Esophagus squamous epithelium (tissue), 5 donors: ENCODE data around the gene GARNL3. TPM values are rescaled to one million over a fixed set of nuclear protein-coding genes. Genes with fewer than 3 reads are reported as not detected.

Experiments
- DNase-seq: peaks from one replicate; lab custom pipeline; 2025; lab: John Stamatoyannopoulos, UW
- H3K27ac ChIP-seq, 4 donors: fragments of 200-600 bp; sonication (generic); one replicate each; pipeline ENCODE4 v1.5.1; 2016 to 2019; ENCODE audit warnings: mild to moderate bottlenecking in 1 of 4
- H3K27me3 ChIP-seq, 4 donors: fragments of 200-600 bp; sonication (generic); 1 replicate in 3 of 4; 2 replicates in 1 of 4; pipeline versions ENCODE4 v1.5.1 to v1.6.0; 2017 to 2021; ENCODE audit warnings: antibody characterized with exemption in 1 of 4
- H3K36me3 ChIP-seq, 3 donors: fragments of 200-600 bp; sonication (generic); one replicate each; pipeline ENCODE4 v1.5.1; 2016 to 2019
- H3K4me1 ChIP-seq, 3 donors: fragments of 200-600 bp; sonication (generic); one replicate each; pipeline ENCODE4 v1.5.1; 2017 to 2019
- H3K4me3 ChIP-seq, 4 donors: fragments of 200-600 bp; sonication (generic); 1 replicate in 3 of 4; 2 replicates in 1 of 4; pipeline ENCODE4 v1.5.1; 2016 to 2019; ENCODE audit warnings: mild to moderate bottlenecking in 2 of 4, moderate library complexity in 1 of 4
- H3K9me3 ChIP-seq, 3 donors: fragments of 200-600 bp; sonication (generic); one replicate each; pipeline ENCODE4 v1.5.1; 2016 to 2019
- CTCF ChIP-seq, 6 experiments: fragments of 450-650 bp in 4 of 6; fragments of 200-600 bp in 2 of 6; sonication (generic) in 2 of 6; IDR thresholded peaks; one replicate each; pipeline ENCODE4 v1.5.1; 2016 to 2019; ENCODE audit warnings: antibody characterized with exemption in 6 of 6, mild to moderate bottlenecking in 4 of 6, moderate library complexity in 4 of 6
- POLR2A ChIP-seq, 4 donors: fragments of 450-650 bp; IDR thresholded peaks; one replicate each; pipeline ENCODE4 v1.6.1; 2017; ENCODE audit warnings: antibody characterized with exemption in 4 of 4, mild to moderate bottlenecking in 4 of 4, moderate library complexity in 3 of 4
- WGBS, 2 donors: methylation state at CpG; one replicate each; pipeline ENCODE4 v1.1.5; 2018; 5-methylcytosine and 5-hydroxymethylcytosine counted together
- intact Hi-C: fragments of 100-400 bp; cut with DNase I; formaldehyde crosslinking; loops from one replicate; pipeline ENCODE4 v1.15.0; 2022
- total RNA-seq, 4 donors: library from RNA; depleted of rRNA; stranded (reverse); fragments of >200 nt; gene quantifications; one replicate each; pipeline ENCODE4 v1.1.0, GENCODE V29; 2016
- donor health status: DM: yes; HTN: yes; CAD: no.

GARNL3 gene
- total RNA-seq, 4 donors from 2014 or later, result 1.1 to 22.9 (median 8.2) TPM

DNA sequence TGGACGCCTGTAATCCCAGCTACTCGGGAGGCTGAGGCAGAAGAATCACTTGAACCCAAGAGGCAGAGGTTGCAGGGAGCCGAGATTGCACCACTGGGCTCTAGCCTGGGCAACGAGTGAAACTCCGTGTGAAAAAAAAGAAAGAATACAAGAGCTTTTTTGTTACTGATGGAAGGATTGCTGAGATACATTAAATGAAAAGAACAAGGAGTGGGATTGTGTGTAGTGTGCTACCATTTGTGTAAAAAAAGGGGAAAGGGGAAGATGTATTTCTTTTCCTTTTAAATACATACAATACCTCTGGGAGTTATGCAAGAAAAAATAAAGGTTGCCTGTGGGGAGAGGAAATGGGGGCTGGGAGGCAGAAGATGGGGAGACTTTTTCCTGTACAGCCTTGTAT, 14.7 kb upstream of the GARNL3 start:
- no peaks in the 10 kb centered on the region for H3K9me3 ChIP-seq
- H3K4me3 ChIP-seq, result no peak overlapping the region
- no peaks in the 10 kb centered on the region for H3K27me3 ChIP-seq
- H3K4me1 ChIP-seq, result peaks cover 0 to 13% (median 4%) of the 10 kb centered on the region in 3 donors
- H3K27ac ChIP-seq, result no peak overlapping the region
- no peaks in the 10 kb centered on the region for H3K36me3 ChIP-seq
- DNase-seq, result no peak
- WGBS, 2 donors, result 87 to 94% methylated on average over 5 of the region's 5 CpGs
- intact Hi-C loops, result no loop called here
- TF ChIP-seq POLR2A (IDR thresholded peaks at IDR 0.05), result no peak
- no peak for TF ChIP-seq CTCF (IDR thresholded peaks at IDR 0.05)

DNA sequence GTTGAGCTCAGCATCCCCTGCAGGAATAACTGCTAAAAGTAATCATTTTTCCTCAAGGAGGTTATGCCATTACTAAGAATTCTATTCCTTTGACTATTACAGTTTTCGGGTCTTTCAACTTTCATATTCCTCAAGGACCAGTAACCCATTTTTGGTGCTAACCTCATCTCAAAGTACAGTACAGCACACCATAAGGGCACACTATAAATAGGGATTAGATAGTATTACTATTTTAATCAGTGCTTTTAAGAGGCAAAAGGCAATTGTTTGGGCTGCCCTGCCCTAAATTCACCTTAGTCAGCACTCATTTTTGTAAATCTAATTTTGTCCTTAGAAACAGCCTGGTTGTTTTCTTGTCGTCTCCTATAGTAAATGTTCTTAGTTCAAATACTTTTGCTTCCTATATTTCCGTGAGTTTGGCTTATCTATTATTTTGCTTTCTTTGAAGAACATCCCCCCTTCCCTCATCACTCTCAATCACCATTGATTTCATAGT, 13.6 kb upstream of the GARNL3 start:
- Histone ChIP-seq H3K4me1 (peaks cover 0 to 6% (median 0%) of the 10 kb centered on the region in 3 donors), H3K4me3 (no peak overlapping the region), H3K27me3 (no peaks in the 10 kb centered on the region), H3K27ac (no peak overlapping the region), H3K9me3 (no peaks in the 10 kb centered on the region), H3K36me3 (no peaks in the 10 kb centered on the region)
- intact Hi-C loops, result no loop called here
- TF ChIP-seq POLR2A (IDR thresholded peaks at IDR 0.05) (no peak), CTCF (IDR thresholded peaks at IDR 0.05) (no peak)
- DNase-seq, result no peak
- 64 to 92% methylated on average over 3 of the region's 3 CpGs for WGBS, 2 donors

- no peak for DNase-seq
- no peaks in the 10 kb centered on the region for H3K36me3 ChIP-seq
- TF ChIP-seq CTCF (IDR thresholded peaks at IDR 0.05) (no peak), POLR2A (IDR thresholded peaks at IDR 0.05) (no peak)
- no peak overlapping the region for H3K4me3 ChIP-seq
- no peak overlapping the region for H3K27ac ChIP-seq
- H3K9me3 ChIP-seq, result no peaks in the 10 kb centered on the region
- intact Hi-C loops, result no loop called here
- WGBS, 2 donors, result 80 to 86% methylated on average over 4 of the region's 4 CpGs
- peaks cover 0 to 6% (median 0%) of the 10 kb centered on the region in 3 donors for H3K4me1 ChIP-seq
- H3K27me3 ChIP-seq, result no peaks in the 10 kb centered on the region
Observed at GRCh38 chr9:127252410-127253318, 11.9 kb upstream of the GARNL3 start.

GRCh38 chr9:127253446-127253845, 11.1 kb upstream of the GARNL3 start:
- 95 to 96% methylated on average over 2 of the region's 2 CpGs for WGBS, 2 donors
- H3K27me3 ChIP-seq, result no peaks in the 10 kb centered on the region
- no peaks in the 10 kb centered on the region for H3K4me1 ChIP-seq
- H3K27ac ChIP-seq, result no peak overlapping the region
- TF ChIP-seq POLR2A (IDR thresholded peaks at IDR 0.05) (no peak), CTCF (IDR thresholded peaks at IDR 0.05) (no peak)
- no peak for DNase-seq
- H3K36me3 ChIP-seq, result no peaks in the 10 kb centered on the region
- H3K9me3 ChIP-seq, result no peaks in the 10 kb centered on the region
- intact Hi-C loops, result no loop called here
- H3K4me3 ChIP-seq, result no peak overlapping the region

GRCh38 chr9:127255692-127256091, 8.9 kb upstream of the GARNL3 start:
- intact Hi-C loops, result no loop called here
- H3K9me3 ChIP-seq, result no peaks in the 10 kb centered on the region
- peaks cover 0 to 8% (median 0%) of the 10 kb centered on the region in 3 donors for H3K4me1 ChIP-seq
- no peak overlapping the region for H3K4me3 ChIP-seq
- no peaks in the 10 kb centered on the region for H3K27me3 ChIP-seq
- no peak overlapping the region for H3K27ac ChIP-seq
- TF ChIP-seq POLR2A (IDR thresholded peaks at IDR 0.05) (no peak), CTCF (IDR thresholded peaks at IDR 0.05) (no peak)
- H3K36me3 ChIP-seq, result no peaks in the 10 kb centered on the region
- DNase-seq, result no peak
